RWPE2 (cell line): ENCODE results near the gene DEXI.

ENCODE experiments used
- ATAC-seq: fragments of 200-7000 bp; cut with Tn5 transposase; 3 replicates; pipeline ENCODE4 v1.9.1; 2021; ENCODE audit warnings: low read depth
- DNase-seq: peaks from one replicate; pipeline ENCODE4 v3.0.0-alpha.2; 2020; ENCODE audit warnings: low spot score
- H3K27ac ChIP-seq: fragments of 450-650 bp; 2 replicates; pipeline ENCODE4 v1.5.1; 2017; ENCODE audit warnings: mild to moderate bottlenecking; ENCODE audit not compliant: poor library complexity, severe bottlenecking
- H3K27me3 ChIP-seq: fragments of 250-450 bp; sonication (Bioruptor Pico); 2 replicates; pipeline ENCODE4 v1.5.1; 2021; ENCODE audit warnings: mild to moderate bottlenecking, moderate library complexity; ENCODE audit not compliant: insufficient read depth, poor library complexity, severe bottlenecking
- H3K36me3 ChIP-seq: fragments of 250-450 bp; sonication (Bioruptor Pico); 2 replicates; pipeline ENCODE4 v1.5.1; 2020; ENCODE audit warnings: low read depth, mild to moderate bottlenecking, moderate library complexity
- H3K4me1 ChIP-seq: fragments of 250-450 bp; sonication (Bioruptor Pico); 2 replicates; pipeline ENCODE4 v1.5.1; 2021; ENCODE audit warnings: mild to moderate bottlenecking, moderate library complexity; ENCODE audit not compliant: insufficient read depth, poor library complexity, severe bottlenecking
- H3K4me3 ChIP-seq: fragments of 250-450 bp; sonication (Bioruptor Pico); 2 replicates; pipeline ENCODE4 v1.5.1; 2021; ENCODE audit warnings: mild to moderate bottlenecking, moderate library complexity; ENCODE audit not compliant: severe bottlenecking
- H3K9me3 ChIP-seq: fragments of 250-450 bp; sonication (Bioruptor Pico); 2 replicates; pipeline ENCODE4 v1.5.1; 2021; ENCODE audit warnings: mild to moderate bottlenecking, moderate library complexity; ENCODE audit not compliant: severe bottlenecking
- TF ChIP-seq, protein P1 (sequence below): fragments of 450-650 bp; IDR thresholded peaks from one replicate; pipeline ENCODE4 v1.5.1; 2017; ENCODE audit warnings: mild to moderate bottlenecking, moderate library complexity; ENCODE audit not compliant: poor library complexity, severe bottlenecking

Gene DEXI

DNA sequence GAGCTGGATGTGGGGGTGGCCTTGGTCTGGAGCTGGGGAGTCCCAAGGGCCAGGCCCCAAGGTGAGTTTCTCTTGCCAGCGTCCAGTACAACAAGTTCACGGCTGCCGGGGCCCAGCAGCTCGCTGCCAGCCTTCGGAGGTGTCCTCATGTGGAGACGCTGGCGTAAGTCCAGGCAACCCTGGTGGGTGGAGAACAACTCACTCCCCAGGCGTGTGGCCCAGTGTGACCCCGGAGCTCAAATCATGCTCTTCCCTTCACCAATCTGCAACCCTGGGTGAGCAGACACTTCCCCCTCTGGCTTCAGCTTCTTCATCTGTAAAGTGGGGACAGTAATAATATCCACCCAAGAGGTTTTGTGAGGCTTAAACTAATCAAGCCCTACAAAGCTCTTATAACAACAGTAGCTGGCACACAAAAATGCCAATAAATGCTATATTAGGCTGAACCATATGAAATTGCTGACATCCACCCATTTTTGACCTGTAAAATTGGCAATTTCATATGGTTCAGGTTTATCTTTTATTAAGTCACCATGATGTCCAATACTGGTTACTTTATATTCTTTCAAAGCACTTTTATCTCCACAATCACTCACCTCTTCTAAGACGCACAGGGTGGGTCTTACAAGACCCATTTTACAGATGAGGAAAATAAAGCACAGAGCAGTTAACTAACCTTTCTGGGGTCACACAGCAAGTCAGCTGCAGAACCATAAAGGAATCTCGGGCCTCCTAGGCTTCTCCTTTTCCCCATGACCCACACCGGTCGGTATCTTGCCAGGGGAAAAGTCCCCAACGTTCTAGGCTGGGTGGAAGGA is 19.7 kb downstream of the DEXI start:
- DNase-seq (no peak), ATAC-seq (no peak)
- TF ChIP-seq, protein P1, sequence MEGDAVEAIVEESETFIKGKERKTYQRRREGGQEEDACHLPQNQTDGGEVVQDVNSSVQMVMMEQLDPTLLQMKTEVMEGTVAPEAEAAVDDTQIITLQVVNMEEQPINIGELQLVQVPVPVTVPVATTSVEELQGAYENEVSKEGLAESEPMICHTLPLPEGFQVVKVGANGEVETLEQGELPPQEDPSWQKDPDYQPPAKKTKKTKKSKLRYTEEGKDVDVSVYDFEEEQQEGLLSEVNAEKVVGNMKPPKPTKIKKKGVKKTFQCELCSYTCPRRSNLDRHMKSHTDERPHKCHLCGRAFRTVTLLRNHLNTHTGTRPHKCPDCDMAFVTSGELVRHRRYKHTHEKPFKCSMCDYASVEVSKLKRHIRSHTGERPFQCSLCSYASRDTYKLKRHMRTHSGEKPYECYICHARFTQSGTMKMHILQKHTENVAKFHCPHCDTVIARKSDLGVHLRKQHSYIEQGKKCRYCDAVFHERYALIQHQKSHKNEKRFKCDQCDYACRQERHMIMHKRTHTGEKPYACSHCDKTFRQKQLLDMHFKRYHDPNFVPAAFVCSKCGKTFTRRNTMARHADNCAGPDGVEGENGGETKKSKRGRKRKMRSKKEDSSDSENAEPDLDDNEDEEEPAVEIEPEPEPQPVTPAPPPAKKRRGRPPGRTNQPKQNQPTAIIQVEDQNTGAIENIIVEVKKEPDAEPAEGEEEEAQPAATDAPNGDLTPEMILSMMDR, result no peak
- Histone ChIP-seq H3K9me3 (no peaks in the 10 kb centered on the region), H3K4me3 (no peak overlapping the region), H3K36me3 (peaks cover 5% of the 10 kb centered on the region; the same call in 1 of the 2 replicates), H3K27ac (no peak overlapping the region), H3K27me3 (no peaks in the 10 kb centered on the region), H3K4me1 (no peaks in the 10 kb centered on the region)

DNA sequence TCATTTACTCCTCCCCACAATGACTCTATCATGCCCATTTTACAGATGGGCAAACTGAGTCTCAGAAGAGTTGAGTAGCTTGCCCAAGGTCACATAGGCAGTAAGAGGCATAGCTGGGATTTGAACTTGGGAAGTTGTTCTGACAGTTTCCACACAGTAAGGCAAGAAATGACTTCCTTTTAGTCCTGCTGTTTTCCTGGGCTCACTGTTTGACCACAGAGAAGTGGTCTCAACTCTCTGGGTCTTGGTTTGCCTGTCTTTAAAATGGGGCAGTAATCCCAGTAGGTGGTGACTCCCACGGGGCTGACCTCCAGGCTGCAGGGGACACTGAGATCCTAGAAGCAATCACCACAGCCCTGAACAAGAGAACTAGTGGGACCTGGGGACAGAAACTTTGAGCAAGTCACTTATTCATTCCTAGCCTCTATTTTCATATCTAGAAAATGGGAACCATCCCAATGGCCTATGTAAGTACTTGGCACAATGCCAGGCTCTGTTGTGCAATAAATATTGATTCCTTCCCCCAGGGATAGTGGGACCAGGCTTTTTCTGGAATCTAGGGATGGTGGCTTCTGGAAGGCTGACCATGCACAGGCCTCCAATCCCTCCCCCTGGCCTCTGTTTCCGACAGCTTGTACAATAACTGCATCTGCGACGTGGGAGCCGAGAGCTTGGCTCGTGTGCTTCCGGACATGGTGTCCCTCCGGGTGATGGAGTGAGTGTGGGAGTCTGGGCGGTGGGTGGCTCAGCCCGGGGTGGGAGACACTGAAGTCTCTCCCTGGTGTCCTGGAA is 20.5 kb downstream of the DEXI start:
- no peak for ATAC-seq
- Histone ChIP-seq H3K27ac (no peak overlapping the region), H3K36me3 (no peaks in the 10 kb centered on the region), H3K4me3 (no peak overlapping the region), H3K4me1 (no peaks in the 10 kb centered on the region), H3K9me3 (no peaks in the 10 kb centered on the region), H3K27me3 (no peaks in the 10 kb centered on the region)
- DNase-seq, result no peak
- TF ChIP-seq, protein P1, result no peak

DNA sequence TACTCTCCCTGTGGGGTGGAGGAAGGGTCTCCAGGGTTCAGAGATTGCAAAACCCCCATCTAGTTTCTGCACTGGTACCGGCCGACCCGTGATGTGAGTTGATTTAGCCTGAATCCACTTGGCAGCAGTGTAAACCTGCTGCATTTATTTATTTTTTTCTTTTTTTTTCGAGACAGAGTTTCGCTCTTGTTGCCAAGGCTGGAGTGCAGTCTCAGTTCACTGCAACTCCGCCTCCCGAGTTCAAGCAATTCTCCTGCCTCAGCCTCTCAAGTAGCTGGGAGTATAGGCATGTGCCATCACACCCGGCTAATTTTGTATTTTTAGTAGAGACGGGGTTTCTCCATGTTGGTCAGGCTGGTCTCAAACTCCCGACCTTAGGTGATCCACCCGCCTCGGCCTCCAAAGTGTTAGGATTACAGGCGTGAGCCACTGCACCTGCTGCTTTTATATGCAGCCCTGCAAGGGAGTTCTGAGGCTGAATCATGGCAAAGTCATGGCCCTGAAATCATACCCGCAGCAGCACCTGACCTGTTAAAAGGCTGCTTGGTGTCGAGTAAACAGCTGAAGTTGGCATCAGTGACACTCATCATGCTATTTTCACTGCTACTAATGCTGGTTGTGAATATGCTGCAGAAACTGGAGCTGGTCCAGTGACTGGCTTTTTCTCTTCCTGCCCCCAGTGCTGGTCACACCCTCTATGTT is 21.4 kb downstream of the DEXI start:
- ATAC-seq, result no peak
- TF ChIP-seq, protein P1, result no peak
- no peak for DNase-seq
- Histone ChIP-seq H3K36me3 (no peaks in the 10 kb centered on the region), H3K9me3 (no peaks in the 10 kb centered on the region), H3K27ac (no peak overlapping the region), H3K4me1 (no peaks in the 10 kb centered on the region), H3K27me3 (no peaks in the 10 kb centered on the region), H3K4me3 (no peak overlapping the region)

DNA sequence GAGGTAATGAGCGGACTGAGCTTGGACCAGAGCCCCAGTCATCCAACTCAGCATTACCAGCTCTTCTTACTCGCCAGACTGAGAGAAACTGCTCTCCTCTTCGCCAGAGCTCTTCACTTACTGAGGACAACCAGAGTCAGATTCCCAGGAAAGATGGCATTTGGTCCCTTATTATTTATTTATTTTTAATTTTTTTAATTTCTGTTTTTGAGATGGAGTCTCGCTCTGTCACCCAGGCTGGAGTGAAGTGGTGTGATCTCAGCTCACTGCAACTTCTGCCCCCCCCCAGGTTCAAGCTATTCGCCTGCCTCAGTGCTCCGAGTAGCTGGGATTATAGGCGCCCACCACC is 23.3 kb downstream of the DEXI start:
- Histone ChIP-seq H3K9me3 (no peaks in the 10 kb centered on the region), H3K36me3 (no peaks in the 10 kb centered on the region), H3K27ac (no peak overlapping the region), H3K27me3 (no peaks in the 10 kb centered on the region), H3K4me3 (no peak overlapping the region), H3K4me1 (no peaks in the 10 kb centered on the region)
- DNase-seq (no peak), ATAC-seq (no peak)
- TF ChIP-seq, protein P1, result peak; percentile 75
